Measurements from ENCODE around the gene NDEL1. TPM values are rescaled to one million over a fixed set of nuclear protein-coding genes. Genes with fewer than 3 reads are reported as not detected.

The NDEL1 gene
- total and polyA plus RNA-seq, 9 of the 15 experiments (the other 6 are each of a cell fraction or from before 2014, with no cell fraction given) = 0.86 to 30.5 (median 22.7) TPM

GRCh38 chr17:8476741-8477140 lies 41.1 kb downstream of the NDEL1 start:
- POLR2A ChIA-PET = interaction anchor here (0.7 to 1.1 kb wide), 2 partner anchors 40 to 671 kb away, joined by 3 read pairs; no protein-coding TSS in a partner anchor
- in situ Hi-C loops (cut with MboI) = no loop called here

More at GRCh38 chr17:8476741-8477140, 41.1 kb downstream of the NDEL1 start:
- H3K4me1 ChIP-seq (replicated peaks in 1 of 2; ENCODE audit: control insufficient read depth in 2 of 2, insufficient read depth in 2 of 2, low read length in 2 of 2) = no peaks in the 10 kb centered on the region
- intact Hi-C loops (cut with micrococcal nuclease) = no loop called here
- H4K20me1 ChIP-seq (replicated peaks; ENCODE audit: control insufficient read depth, insufficient read depth, low read length) = 0 out of 2 replicates have a peak, but pooled peaks cover 4% of the 10 kb centered on the region
- H3K4me3 ChIP-seq = no peak overlapping the region
- H3K36me3 ChIP-seq (ENCODE audit: control insufficient read depth, insufficient read depth, low read length) = peaks cover 95% of the 10 kb centered on the region; the same call in 2 of the 3 replicates
- H3K9ac ChIP-seq (ENCODE audit: insufficient read depth in 1 of 2, low read depth in 2 of 2, low read length in 2 of 2) = no peak overlapping the region
- no peak for FAIRE-seq
- TF ChIP-seq POLR2G (IDR thresholded peaks at IDR 0.05; ENCODE audit: low read depth, low read length) = peak; percentile 69
- TF ChIP-seq MBD1 (CRISPR knock-in tag; IDR thresholded peaks at IDR 0.05) = no peak
- peak; percentile 56 for TF ChIP-seq RBM22 (IDR thresholded peaks at IDR 0.05; ENCODE audit: low read depth, low read length, poor library complexity, severe bottlenecking)
- H3K9me3 ChIP-seq (replicated peaks; ENCODE audit: control insufficient read depth, insufficient read depth, low read depth, low read length) = no peaks in the 10 kb centered on the region
- no peak for DNase-seq (ENCODE audit: extremely low read depth in 1 of 4, low spot score in 3 of 4)
- no peaks in the 10 kb centered on the region for H3K27me3 ChIP-seq (ENCODE audit: control insufficient read depth in 2 of 2, insufficient read depth in 2 of 2, low read length in 2 of 2)
- no peak overlapping the region for H3K4me2 ChIP-seq (ENCODE audit: insufficient read depth, low read length)
- H3K9me1 ChIP-seq (ENCODE audit: control insufficient read depth, insufficient read depth, low read length) = no peaks in the 10 kb centered on the region
- no TSS peak for BruUV-seq (replicated peaks)
- 91% methylated on average over 9 of the region's 22 CpGs for WGBS (ENCODE audit: insufficient coverage, low coverage, missing lambda C conversion rate)
- no peak overlapping the region for H2AFZ ChIP-seq (ENCODE audit: low read depth, low read length)
- CTCF ChIA-PET (ENCODE audit: low intra/inter-chr PET ratio) = no interaction called here
- no peak overlapping the region for H3K27ac ChIP-seq (ENCODE audit: extremely low read depth, low read depth, low read length)
- ATAC-seq = no peak
- H3K79me2 ChIP-seq (ENCODE audit: control insufficient read depth, insufficient read depth, low read length) = no peaks in the 10 kb centered on the region

Measured in K562 (cell line).